ENCODE measurements around the gene LMAN2L.

Gene LMAN2L

DNA sequence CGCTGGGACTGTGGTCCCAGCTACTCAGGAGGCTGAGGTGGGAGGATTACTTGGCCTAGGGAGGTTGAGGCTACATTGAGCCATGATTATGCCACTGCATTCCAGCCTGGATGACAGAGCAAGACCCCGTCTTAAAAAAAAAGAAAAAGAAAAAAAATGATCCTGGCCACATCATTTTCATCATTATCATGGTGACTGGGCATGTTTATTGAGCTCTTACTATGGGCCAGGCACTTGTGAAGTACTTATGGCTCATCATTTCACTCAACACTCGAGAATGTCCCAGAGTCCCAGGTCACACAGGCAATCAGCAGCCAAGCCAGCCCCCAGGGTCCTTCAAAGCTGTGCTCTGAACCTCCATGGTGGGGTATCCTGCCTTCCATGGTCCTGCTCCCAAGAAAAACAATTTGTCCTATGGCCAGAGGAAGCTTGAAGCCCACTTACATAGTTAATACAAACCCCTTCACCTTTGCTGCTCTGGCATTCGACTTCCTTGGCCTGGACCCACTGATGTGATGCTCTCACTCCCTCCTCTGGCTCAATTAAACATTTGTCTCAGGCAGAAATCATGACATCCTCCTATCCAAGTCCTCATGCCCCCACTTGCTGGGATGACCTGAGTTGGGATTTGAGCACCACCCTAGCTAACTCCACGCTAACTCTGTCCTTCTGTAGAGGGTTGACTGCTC is 17.1 kb upstream of the LMAN2L start:
- Histone ChIP-seq H3K36me3 (ENCODE audit: insufficient read depth, low read length) (no peaks in the 10 kb centered on the region), H3K4me1 (ENCODE audit: insufficient read depth, low read length) (peaks cover 24% of the 10 kb centered on the region), H2AFZ (ENCODE audit: low read depth, low read length) (peak overlapping the region; percentile 17; the same call in 1 of the 2 replicates), H3K9me3 (ENCODE audit: insufficient read depth, low read length, severe bottlenecking) (no peaks in the 10 kb centered on the region), H4K20me1 (ENCODE audit: insufficient read depth, low read length) (no peaks in the 10 kb centered on the region), H3K27me3 (ENCODE audit: insufficient read depth, low read length, poor library complexity) (no peaks in the 10 kb centered on the region), H3K4me2 (ENCODE audit: insufficient read depth, low read length) (no peak overlapping the region), H3K27ac (ENCODE audit: low read length) (no peak overlapping the region), H3K79me2 (ENCODE audit: insufficient read depth, low read length) (peaks cover 10% of the 10 kb centered on the region), H3K4me3 (ENCODE audit: low read depth in 1 of 2, low read length in 2 of 2) (no peak overlapping the region), H3K9ac (ENCODE audit: low read depth, low read length) (no peak overlapping the region)
- no peak for ATAC-seq (ENCODE audit: insufficient read depth, low read depth)
- no peak for TF ChIP-seq EZH2 (IDR thresholded peaks at IDR 0.05; ENCODE audit: borderline replicate concordance, low read depth, low read length, severe bottlenecking)
- TF ChIP-seq, protein P1, sequence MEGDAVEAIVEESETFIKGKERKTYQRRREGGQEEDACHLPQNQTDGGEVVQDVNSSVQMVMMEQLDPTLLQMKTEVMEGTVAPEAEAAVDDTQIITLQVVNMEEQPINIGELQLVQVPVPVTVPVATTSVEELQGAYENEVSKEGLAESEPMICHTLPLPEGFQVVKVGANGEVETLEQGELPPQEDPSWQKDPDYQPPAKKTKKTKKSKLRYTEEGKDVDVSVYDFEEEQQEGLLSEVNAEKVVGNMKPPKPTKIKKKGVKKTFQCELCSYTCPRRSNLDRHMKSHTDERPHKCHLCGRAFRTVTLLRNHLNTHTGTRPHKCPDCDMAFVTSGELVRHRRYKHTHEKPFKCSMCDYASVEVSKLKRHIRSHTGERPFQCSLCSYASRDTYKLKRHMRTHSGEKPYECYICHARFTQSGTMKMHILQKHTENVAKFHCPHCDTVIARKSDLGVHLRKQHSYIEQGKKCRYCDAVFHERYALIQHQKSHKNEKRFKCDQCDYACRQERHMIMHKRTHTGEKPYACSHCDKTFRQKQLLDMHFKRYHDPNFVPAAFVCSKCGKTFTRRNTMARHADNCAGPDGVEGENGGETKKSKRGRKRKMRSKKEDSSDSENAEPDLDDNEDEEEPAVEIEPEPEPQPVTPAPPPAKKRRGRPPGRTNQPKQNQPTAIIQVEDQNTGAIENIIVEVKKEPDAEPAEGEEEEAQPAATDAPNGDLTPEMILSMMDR (IDR thresholded peaks at IDR 0.05; ENCODE audit: borderline replicate concordance, extremely low read depth, low read length, poor library complexity, severe bottlenecking): no peak
- no peak for DNase-seq

DNA sequence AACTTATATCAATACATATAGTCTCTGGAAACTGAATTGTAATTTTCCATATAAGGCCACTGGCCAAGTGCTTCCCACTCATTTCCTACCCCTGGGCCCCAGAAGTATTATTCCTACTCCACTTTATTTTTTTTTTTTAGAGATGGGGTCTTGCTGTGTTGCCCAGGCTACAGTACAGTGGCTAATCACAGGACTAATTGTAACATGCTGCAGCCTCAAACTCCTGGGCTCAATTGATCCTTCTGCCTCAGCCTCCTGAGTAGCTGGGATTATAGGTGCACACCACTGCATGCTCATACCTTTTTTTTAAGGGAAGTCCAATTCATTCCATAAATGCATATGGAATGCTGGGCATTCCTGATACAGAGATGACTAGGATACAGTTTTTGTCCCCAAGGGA is 14.5 kb upstream of the LMAN2L start:
- no peak for TF ChIP-seq EZH2 (IDR thresholded peaks at IDR 0.05; ENCODE audit: borderline replicate concordance, low read depth, low read length, severe bottlenecking)
- TF ChIP-seq, protein P1 (IDR thresholded peaks at IDR 0.05; ENCODE audit: borderline replicate concordance, extremely low read depth, low read length, poor library complexity, severe bottlenecking): no peak
- peaks cover 2% of the 10 kb centered on the region; the same call in 1 of the 2 replicates for H3K4me1 ChIP-seq (ENCODE audit: insufficient read depth, low read length)
- DNase-seq: no peak
- no peak for ATAC-seq (ENCODE audit: insufficient read depth, low read depth)
- H4K20me1 ChIP-seq (ENCODE audit: insufficient read depth, low read length): no peaks in the 10 kb centered on the region
- H3K27ac ChIP-seq (ENCODE audit: low read length): no peak overlapping the region
- H3K4me3 ChIP-seq (ENCODE audit: low read depth in 1 of 2, low read length in 2 of 2): no peak overlapping the region
- no peaks in the 10 kb centered on the region for H3K9me3 ChIP-seq (ENCODE audit: insufficient read depth, low read length, severe bottlenecking)
- H3K9ac ChIP-seq (ENCODE audit: low read depth, low read length): no peak overlapping the region
- no peaks in the 10 kb centered on the region for H3K79me2 ChIP-seq (ENCODE audit: insufficient read depth, low read length)
- H3K36me3 ChIP-seq (ENCODE audit: insufficient read depth, low read length): no peaks in the 10 kb centered on the region
- H2AFZ ChIP-seq (ENCODE audit: low read depth, low read length): no peak overlapping the region
- no peak overlapping the region for H3K4me2 ChIP-seq (ENCODE audit: insufficient read depth, low read length)
- no peaks in the 10 kb centered on the region for H3K27me3 ChIP-seq (ENCODE audit: insufficient read depth, low read length, poor library complexity)

DNA sequence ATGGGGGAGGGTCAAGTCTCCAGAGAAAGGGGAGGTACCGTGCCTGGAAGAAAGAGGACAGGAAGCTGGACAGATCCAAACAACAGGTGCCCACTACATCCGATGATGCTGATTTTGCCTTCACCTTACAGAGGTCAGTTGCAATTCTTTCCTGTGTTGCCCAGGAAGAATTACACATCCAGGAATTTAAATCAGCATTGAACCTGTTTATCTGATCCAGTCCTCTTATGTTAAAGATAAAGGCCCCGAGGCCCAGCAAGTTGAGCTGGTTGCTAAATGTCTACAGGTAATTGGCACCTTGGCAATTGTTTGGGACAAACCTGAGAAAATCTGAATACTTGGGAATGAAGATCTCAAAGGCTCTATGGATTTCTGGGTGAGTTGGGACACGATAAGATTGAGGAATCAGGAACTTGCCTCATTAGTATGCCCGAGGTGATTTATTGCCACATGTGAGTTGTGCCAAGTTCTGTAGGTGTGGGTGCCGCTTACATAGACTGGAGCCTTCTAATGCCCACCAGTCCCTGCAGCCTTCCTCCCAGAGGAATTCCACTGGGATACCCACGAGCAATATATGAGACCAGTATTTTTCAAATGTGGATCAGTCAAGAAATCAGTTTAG is 13.9 kb upstream of the LMAN2L start:
- no peak for ATAC-seq (ENCODE audit: insufficient read depth, low read depth)

More for the DNA sequence above, 13.9 kb upstream of the LMAN2L start:
- no peaks in the 10 kb centered on the region for H3K4me1 ChIP-seq (ENCODE audit: insufficient read depth, low read length)
- H3K9me3 ChIP-seq (ENCODE audit: insufficient read depth, low read length, severe bottlenecking): no peaks in the 10 kb centered on the region
- H3K9ac ChIP-seq (ENCODE audit: low read depth, low read length): no peak overlapping the region
- DNase-seq: no peak
- H3K79me2 ChIP-seq (ENCODE audit: insufficient read depth, low read length): no peaks in the 10 kb centered on the region
- H3K27me3 ChIP-seq (ENCODE audit: insufficient read depth, low read length, poor library complexity): no peaks in the 10 kb centered on the region
- no peaks in the 10 kb centered on the region for H3K36me3 ChIP-seq (ENCODE audit: insufficient read depth, low read length)
- H2AFZ ChIP-seq (ENCODE audit: low read depth, low read length): no peak overlapping the region
- H4K20me1 ChIP-seq (ENCODE audit: insufficient read depth, low read length): no peaks in the 10 kb centered on the region
- H3K4me2 ChIP-seq (ENCODE audit: insufficient read depth, low read length): no peak overlapping the region
- no peak overlapping the region for H3K4me3 ChIP-seq (ENCODE audit: low read depth in 1 of 2, low read length in 2 of 2)
- no peak for TF ChIP-seq EZH2 (IDR thresholded peaks at IDR 0.05; ENCODE audit: borderline replicate concordance, low read depth, low read length, severe bottlenecking)
- TF ChIP-seq, protein P1 (IDR thresholded peaks at IDR 0.05; ENCODE audit: borderline replicate concordance, extremely low read depth, low read length, poor library complexity, severe bottlenecking): no peak
- H3K27ac ChIP-seq (ENCODE audit: low read length): no peak overlapping the region
